DND-41 (cell line): Measurements from ENCODE around the gene SEC22A.
"Not testable (repeated sequence)": the region's sequence is repeated elsewhere in the genome, so short reads cannot be mapped to it uniquely, and the experiment has no call there.

ENCODE experiments used
- ATAC-seq: fragments of 200-7000 bp; cut with Tn5 transposase; 3 replicates; pipeline ENCODE4 v1.9.1; 2021; ENCODE audit warnings: low read depth; ENCODE audit not compliant: insufficient read depth
- DNase-seq: peaks from one replicate; pipeline ENCODE4 v3.0.0-alpha.2; 2020
- H2AFZ ChIP-seq: 2 replicates; pipeline ENCODE4 v1.6.0; 2012; ENCODE audit warnings: low read depth, low read length
- H3K27ac ChIP-seq: 2 replicates; pipeline ENCODE4 v1.5.1; 2012; ENCODE audit warnings: low read length, inconsistent platforms
- H3K27me3 ChIP-seq: fragments of 200-600 bp; sonication (generic); 2 replicates; pipeline ENCODE4 v1.6.0; 2012; ENCODE audit warnings: low read length, mild to moderate bottlenecking, inconsistent platforms; ENCODE audit not compliant: insufficient read depth, poor library complexity
- H3K36me3 ChIP-seq: 2 replicates; pipeline ENCODE4 v1.5.1; 2012; ENCODE audit warnings: low read length, inconsistent platforms; ENCODE audit not compliant: insufficient read depth
- H3K4me1 ChIP-seq: 2 replicates; pipeline ENCODE4 v1.5.1; 2012; ENCODE audit warnings: mild to moderate bottlenecking, low read length; ENCODE audit not compliant: insufficient read depth
- H3K4me2 ChIP-seq: 2 replicates; pipeline ENCODE4 v1.6.0; 2012; ENCODE audit warnings: mild to moderate bottlenecking, moderate library complexity, low read length, inconsistent platforms; ENCODE audit not compliant: insufficient read depth
- H3K4me3 ChIP-seq, 2 experiments: fragments of 200-600 bp in 1 of 2; shearing (Covaris generic) in 1 of 2; 2 replicates each; pipeline ENCODE4 v1.5.1; 2012 to 2016; ENCODE audit warnings: inconsistent platforms in 2 of 2, low read length in 2 of 2, mild to moderate bottlenecking in 2 of 2, low read depth in 1 of 2, moderate library complexity in 1 of 2
- H3K79me2 ChIP-seq: 2 replicates; pipeline ENCODE4 v1.6.0; 2012; ENCODE audit warnings: low read length, inconsistent platforms; ENCODE audit not compliant: insufficient read depth
- H3K9ac ChIP-seq: 2 replicates; pipeline ENCODE4 v1.6.0; 2012; ENCODE audit warnings: low read depth, mild to moderate bottlenecking, inconsistent platforms, low read length, moderate library complexity
- H3K9me3 ChIP-seq: 2 replicates; pipeline ENCODE4 v1.5.1; 2012; ENCODE audit warnings: low read length, moderate library complexity, mild to moderate bottlenecking, inconsistent platforms; ENCODE audit not compliant: insufficient read depth, severe bottlenecking
- H4K20me1 ChIP-seq: 2 replicates; pipeline ENCODE4 v1.6.0; 2012; ENCODE audit warnings: low read length; ENCODE audit not compliant: insufficient read depth
- CTCF ChIP-seq: IDR thresholded peaks from 2 replicates; pipeline ENCODE4 v1.5.1; 2012; ENCODE audit warnings: borderline replicate concordance, low read length, moderate library complexity, mild to moderate bottlenecking; ENCODE audit not compliant: poor library complexity, severe bottlenecking; ENCODE audit errors: extremely low read depth
- EZH2 ChIP-seq: IDR thresholded peaks from 3 replicates; pipeline ENCODE4 v1.6.1; 2012; ENCODE audit warnings: borderline replicate concordance, low read depth, mild to moderate bottlenecking, moderate library complexity, low read length, inconsistent platforms; ENCODE audit not compliant: severe bottlenecking

Gene SEC22A

GRCh38 chr3:123225016-123225415 lies 23.3 kb downstream of the SEC22A start:
- peaks cover 2% of the 10 kb centered on the region; the same call in 1 of the 2 replicates for H3K79me2 ChIP-seq
- TF ChIP-seq EZH2 (no peak), CTCF (no peak)
- ATAC-seq (no peak), DNase-seq (no peak)
- no peak overlapping the region for H3K9ac ChIP-seq
- H3K4me3 ChIP-seq: no peak overlapping the region
- no peaks in the 10 kb centered on the region for H4K20me1 ChIP-seq
- H3K27me3 ChIP-seq: no peaks in the 10 kb centered on the region
- H3K36me3 ChIP-seq: peaks cover 43% of the 10 kb centered on the region
- no peak overlapping the region for H2AFZ ChIP-seq
- no peak overlapping the region for H3K27ac ChIP-seq
- H3K9me3 ChIP-seq: peaks cover 19% of the 10 kb centered on the region
- H3K4me1 ChIP-seq: no peaks in the 10 kb centered on the region
- no peak overlapping the region for H3K4me2 ChIP-seq

- no peak for ATAC-seq
- TF ChIP-seq EZH2: no peak
- TF ChIP-seq CTCF: no peak
- Histone ChIP-seq H3K27ac (no peak overlapping the region), H3K79me2 (no peaks in the 10 kb centered on the region), H3K27me3 (no peaks in the 10 kb centered on the region), H3K9me3 (peaks cover 19% of the 10 kb centered on the region), H3K4me1 (no peaks in the 10 kb centered on the region), H3K9ac (no peak overlapping the region), H3K4me3 (no peak overlapping the region), H3K36me3 (peaks cover 46% of the 10 kb centered on the region), H4K20me1 (no peaks in the 10 kb centered on the region), H3K4me2 (no peak overlapping the region), H2AFZ (no peak overlapping the region)
- no peak for DNase-seq
Observed at GRCh38 chr3:123226549-123226948, 24.8 kb downstream of the SEC22A start.

GRCh38 chr3:123229145-123229544 lies 27.4 kb downstream of the SEC22A start:
- Histone ChIP-seq H2AFZ (no peak overlapping the region), H3K9me3 (peaks cover 19% of the 10 kb centered on the region), H3K79me2 (no peaks in the 10 kb centered on the region), H3K36me3 (peaks cover 52% of the 10 kb centered on the region), H3K27ac (no peak overlapping the region), H3K27me3 (no peaks in the 10 kb centered on the region), H3K9ac (no peak overlapping the region), H3K4me2 (no peak overlapping the region), H4K20me1 (no peaks in the 10 kb centered on the region), H3K4me3 (no peak overlapping the region), H3K4me1 (no peaks in the 10 kb centered on the region)
- no peak for TF ChIP-seq EZH2
- no peak for TF ChIP-seq CTCF
- ATAC-seq: no peak
- no peak for DNase-seq

- no peak overlapping the region for H3K27ac ChIP-seq
- no peak for DNase-seq
- no peaks in the 10 kb centered on the region for H3K27me3 ChIP-seq
Observed at GRCh38 chr3:123236902-123237301, 35.2 kb downstream of the SEC22A start.

GRCh38 chr3:123239186-123239585 lies 37.4 kb downstream of the SEC22A start:
- DNase-seq, H3K9me3 ChIP-seq, H3K4me2 ChIP-seq, H3K27ac ChIP-seq, H3K9ac ChIP-seq, H3K4me3 ChIP-seq, H3K4me1 ChIP-seq, H3K36me3 ChIP-seq, H3K27me3 ChIP-seq, H4K20me1 ChIP-seq, ATAC-seq, H2AFZ ChIP-seq, H3K79me2 ChIP-seq: not testable (repeated sequence)

More at GRCh38 chr3:123236902-123237301, 35.2 kb downstream of the SEC22A start:
- H2AFZ ChIP-seq: no peak overlapping the region
- TF ChIP-seq EZH2 (no peak), CTCF (no peak)
- H3K4me1 ChIP-seq: no peaks in the 10 kb centered on the region
- H3K9ac ChIP-seq: no peak overlapping the region
- no peaks in the 10 kb centered on the region; the same call in 1 of the 2 replicates for H3K79me2 ChIP-seq
- no peaks in the 10 kb centered on the region for H3K9me3 ChIP-seq
- peaks cover 18% of the 10 kb centered on the region; the same call in 1 of the 2 replicates for H3K36me3 ChIP-seq
- no peak for ATAC-seq
- H3K4me3 ChIP-seq: no peak overlapping the region
- H3K4me2 ChIP-seq: no peak overlapping the region
- no peaks in the 10 kb centered on the region for H4K20me1 ChIP-seq
